Stimulated activated CD8-positive, alpha-beta memory T cell treated with anti-CD3 and anti-CD28 coated beads, Interleukin-12 subunit alpha, Interleukin-12 subunit beta, amount 100 ng/mL, for 24 hours (primary cell): Measurements from ENCODE around the gene RACGAP1.

Experiments used
- DNase-seq: peaks from one replicate; pipeline ENCODE4 v3.0.0-alpha.2; 2020; ENCODE audit errors: extremely low read depth

RACGAP1 gene

GRCh38 chr12:49954863-49955830 is 70.1 kb downstream of the RACGAP1 start:
- DNase-seq = no peak

GRCh38 chr12:49953961-49954846 is 71.1 kb downstream of the RACGAP1 start:
- no peak for DNase-seq

- no peak for DNase-seq
Observed at GRCh38 chr12:49953151-49953550, 72.1 kb downstream of the RACGAP1 start.

GRCh38 chr12:49952391-49953055 is 72.8 kb downstream of the RACGAP1 start:
- no peak for DNase-seq

- no peak for DNase-seq
Observed at GRCh38 chr12:49951411-49952240, 73.7 kb downstream of the RACGAP1 start.

GRCh38 chr12:49950273-49951251 is 74.7 kb downstream of the RACGAP1 start, which contains the start of gene AQP2:
TSS of gene AQP2 (plus strand) at chr12:49950737. CDS start at chr12:49950831, 94 bp downstream.
- DNase-seq = no peak

- DNase-seq = no peak
Observed at GRCh38 chr12:49949866-49950265, 75.4 kb downstream of the RACGAP1 start.

GRCh38 chr12:49948866-49949845 is 76.1 kb downstream of the RACGAP1 start:
- no peak for DNase-seq

GRCh38 chr12:49947593-49948226 is 77.6 kb downstream of the RACGAP1 start:
- no peak for DNase-seq

- DNase-seq = no peak
Observed at GRCh38 chr12:49946497-49946896, 78.8 kb downstream of the RACGAP1 start.

- DNase-seq = no peak
Observed at GRCh38 chr12:49946086-49946485, 79.2 kb downstream of the RACGAP1 start.

GRCh38 chr12:49945394-49946080 is 79.8 kb downstream of the RACGAP1 start:
- DNase-seq = peak; percentile 63

- no peak for DNase-seq
Observed at GRCh38 chr12:49944718-49945117, 80.6 kb downstream of the RACGAP1 start.

- DNase-seq = no peak
Observed at GRCh38 chr12:49944046-49944445, 81.2 kb downstream of the RACGAP1 start.

GRCh38 chr12:49943625-49943960 is 81.7 kb downstream of the RACGAP1 start:
- DNase-seq = no peak

- no peak for DNase-seq
Observed at GRCh38 chr12:49942921-49943624, 82.2 kb downstream of the RACGAP1 start.

GRCh38 chr12:49942512-49942893 is 82.8 kb downstream of the RACGAP1 start:
- DNase-seq = no peak
